HG03175 (cell line): ENCODE results near the gene SMU1.

Source experiments
- ATAC-seq: cut with Tn5 transposase; IDR thresholded peaks from one replicate; pipeline ENCODE4 v1.9.1; 2021; ENCODE audit warnings: mild to moderate bottlenecking, moderate library complexity; ENCODE audit not compliant: unreplicated experiment

Gene SMU1

GRCh38 chr9:33049680-33050361, 26.7 kb downstream of the SMU1 start:
- ATAC-seq, result peak; percentile 74

DNA sequence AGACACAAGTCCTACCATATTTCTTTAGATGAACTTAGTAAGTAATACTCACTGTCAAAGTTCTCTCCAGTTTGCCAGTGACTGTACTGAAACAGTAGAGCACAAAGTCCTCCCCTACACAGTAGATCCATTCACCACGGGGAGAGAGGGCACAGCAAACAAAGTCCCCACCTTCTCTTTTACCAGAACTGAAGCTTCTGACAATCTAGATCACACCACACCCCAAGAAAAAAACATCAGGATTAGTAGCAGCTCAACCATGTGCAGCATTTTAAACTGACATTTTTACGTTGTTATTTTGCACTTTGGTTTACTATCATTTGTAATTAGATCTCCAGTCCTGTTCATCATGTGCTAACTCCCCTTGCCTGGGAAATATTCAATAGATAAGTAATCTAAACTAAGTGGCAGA, 28.4 kb downstream of the SMU1 start:
- ATAC-seq, result no peak

GRCh38 chr9:33046061-33046460, 30.4 kb downstream of the SMU1 start:
- no peak for ATAC-seq

DNA sequence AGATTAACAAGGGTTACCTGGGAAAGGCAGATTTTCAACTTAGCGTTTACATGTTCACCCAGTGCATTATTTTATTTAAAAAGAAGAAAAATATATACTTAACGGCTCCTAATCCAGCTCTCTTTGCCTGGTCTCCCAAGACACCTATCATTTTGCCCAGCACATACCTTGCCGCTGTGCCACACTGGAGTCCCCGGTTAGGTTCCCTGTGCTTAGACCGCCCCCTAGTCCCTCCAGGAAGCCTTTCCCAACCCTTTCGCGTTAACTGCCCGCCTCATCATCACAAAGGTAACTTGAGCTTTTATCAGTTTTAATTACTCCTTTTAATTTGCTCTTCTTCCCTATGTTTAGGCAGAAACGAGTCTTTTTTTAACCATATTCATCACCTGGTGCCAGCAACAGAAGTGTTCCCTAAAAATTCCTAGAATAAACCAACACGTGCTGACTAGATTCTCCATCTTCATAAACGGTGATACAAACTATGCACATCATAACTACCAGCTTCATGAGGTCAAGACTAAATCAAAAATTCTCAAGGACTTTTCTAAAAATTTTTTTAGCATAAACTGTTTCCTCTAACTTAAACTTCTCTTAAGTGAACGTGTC, 31.7 kb downstream of the SMU1 start:
- peak; percentile 3 for ATAC-seq

DNA sequence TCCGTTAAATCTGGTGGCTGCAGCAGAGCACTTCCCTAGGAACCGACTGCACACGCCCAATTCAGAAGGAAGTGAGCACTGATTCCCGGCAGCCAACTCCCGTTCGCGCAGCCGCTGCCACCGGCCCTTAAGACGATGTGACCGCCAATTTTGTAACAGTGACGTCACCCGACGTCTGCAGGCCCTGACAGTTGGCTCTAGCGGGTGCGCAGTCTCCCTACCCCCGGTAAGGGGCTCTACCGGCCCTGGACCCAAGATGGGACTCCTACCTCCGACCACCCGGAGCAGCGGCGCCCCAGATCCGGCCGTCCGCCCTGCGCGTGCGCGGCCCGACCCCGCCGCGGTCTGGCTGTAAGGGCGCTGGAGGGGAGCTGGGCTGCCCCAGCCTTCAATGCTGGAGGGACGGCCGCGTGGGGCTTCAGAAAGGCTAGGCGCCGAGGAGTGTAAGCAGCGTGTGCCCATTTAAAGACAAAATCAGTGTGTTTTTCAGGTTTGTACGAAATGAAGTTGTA, 32.3 kb downstream of the SMU1 start:
- ATAC-seq, result peak; percentile 83

GRCh38 chr9:33043671-33044070, 32.8 kb downstream of the SMU1 start:
- no peak for ATAC-seq

- no peak for ATAC-seq
Measured at GRCh38 chr9:33042473-33042872, 34.0 kb downstream of the SMU1 start.

DNA sequence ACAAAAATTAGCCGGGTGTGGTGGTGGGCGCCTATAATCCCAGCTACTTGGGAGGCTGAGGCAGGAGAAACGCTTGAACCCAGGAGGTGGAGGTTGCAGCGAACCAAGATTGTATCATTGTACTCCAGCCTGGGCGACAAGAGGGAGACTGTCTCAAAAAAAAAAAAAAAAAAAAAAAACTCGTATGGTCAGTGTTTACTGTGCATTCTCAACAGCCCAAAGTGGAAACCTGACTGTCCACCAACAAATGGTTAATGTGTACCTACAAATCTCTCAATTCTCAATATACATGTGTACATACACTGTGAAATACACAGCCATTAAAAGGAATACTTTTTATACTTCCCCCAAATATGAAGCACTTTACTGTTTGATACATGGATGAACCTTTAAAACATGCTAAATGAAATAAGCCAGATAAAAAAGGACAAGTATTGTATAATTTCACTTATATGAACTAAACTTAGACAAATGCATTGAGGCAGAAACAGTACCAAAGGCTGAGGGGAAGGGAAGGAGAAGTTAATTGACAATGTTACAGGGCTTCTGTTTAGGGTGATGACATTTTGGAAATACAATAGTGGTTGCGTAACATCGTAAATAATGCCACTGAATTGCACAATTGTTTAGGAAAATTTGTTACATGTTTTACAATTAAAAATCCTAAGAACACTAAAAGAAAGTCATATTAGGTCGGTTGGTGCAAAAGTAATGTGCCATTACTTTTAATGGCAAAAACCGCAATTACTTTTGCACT, 34.9 kb downstream of the SMU1 start:
- no peak for ATAC-seq

DNA sequence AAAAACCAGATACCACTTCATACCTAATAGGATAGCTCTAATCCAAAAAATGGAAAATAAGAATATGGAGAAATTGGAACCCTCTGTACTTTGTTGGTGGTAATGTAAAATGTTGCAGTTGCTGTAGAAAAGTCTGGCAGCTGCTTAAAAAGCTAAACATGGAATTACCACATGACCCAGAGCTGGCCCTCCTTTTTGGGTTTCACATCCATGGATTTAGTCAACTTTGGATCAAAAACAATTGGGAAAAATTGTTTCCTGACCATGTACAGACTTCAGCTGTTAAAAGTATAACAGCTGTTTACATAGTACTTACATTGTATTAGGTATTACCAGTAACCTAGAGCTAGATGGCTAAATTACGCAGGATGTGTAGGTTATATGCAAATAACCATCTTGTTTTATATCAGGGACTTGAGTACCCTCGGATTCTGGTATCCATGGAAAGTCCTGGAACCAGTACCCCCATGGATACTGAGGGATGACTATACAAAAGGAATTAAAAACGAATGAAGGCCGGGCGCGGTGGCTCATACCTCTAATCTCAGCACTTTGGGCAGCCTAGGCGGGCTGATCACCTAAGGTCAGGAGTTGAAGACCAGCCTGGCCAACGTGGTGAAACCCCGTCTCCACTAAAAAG, 35.6 kb downstream of the SMU1 start:
- no peak for ATAC-seq

- no peak for ATAC-seq
Measured at GRCh38 chr9:33032865-33033264, 43.6 kb downstream of the SMU1 start.

GRCh38 chr9:33032292-33032691, 44.2 kb downstream of the SMU1 start:
- no peak for ATAC-seq

GRCh38 chr9:33030285-33030684, 46.2 kb downstream of the SMU1 start:
- ATAC-seq, result no peak

DNA sequence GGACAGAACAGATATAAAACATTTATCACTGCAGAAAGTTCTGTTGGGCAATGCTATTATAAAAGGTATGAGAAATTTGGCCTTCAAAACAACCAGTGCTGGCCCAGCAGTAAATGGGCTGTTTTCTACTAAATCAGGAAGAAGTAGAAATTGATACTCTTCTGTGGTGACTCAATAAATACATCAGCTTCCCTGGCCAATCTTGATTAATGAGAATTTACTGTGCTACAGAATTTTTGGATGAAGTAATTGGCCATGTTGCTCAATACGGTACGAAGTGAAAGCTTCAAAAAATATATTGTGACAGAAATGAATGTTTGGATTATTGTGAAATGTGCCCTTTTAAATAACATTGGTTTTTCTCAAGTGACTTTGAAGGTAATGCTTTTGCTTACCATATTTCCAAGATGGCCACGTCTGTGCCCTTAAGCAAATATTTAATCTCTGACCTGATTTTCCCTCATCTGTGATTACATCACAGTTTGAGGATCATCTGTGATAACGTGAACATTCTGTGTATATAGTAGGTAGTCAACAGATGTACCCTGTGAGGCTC, 47.2 kb downstream of the SMU1 start:
- no peak for ATAC-seq

DNA sequence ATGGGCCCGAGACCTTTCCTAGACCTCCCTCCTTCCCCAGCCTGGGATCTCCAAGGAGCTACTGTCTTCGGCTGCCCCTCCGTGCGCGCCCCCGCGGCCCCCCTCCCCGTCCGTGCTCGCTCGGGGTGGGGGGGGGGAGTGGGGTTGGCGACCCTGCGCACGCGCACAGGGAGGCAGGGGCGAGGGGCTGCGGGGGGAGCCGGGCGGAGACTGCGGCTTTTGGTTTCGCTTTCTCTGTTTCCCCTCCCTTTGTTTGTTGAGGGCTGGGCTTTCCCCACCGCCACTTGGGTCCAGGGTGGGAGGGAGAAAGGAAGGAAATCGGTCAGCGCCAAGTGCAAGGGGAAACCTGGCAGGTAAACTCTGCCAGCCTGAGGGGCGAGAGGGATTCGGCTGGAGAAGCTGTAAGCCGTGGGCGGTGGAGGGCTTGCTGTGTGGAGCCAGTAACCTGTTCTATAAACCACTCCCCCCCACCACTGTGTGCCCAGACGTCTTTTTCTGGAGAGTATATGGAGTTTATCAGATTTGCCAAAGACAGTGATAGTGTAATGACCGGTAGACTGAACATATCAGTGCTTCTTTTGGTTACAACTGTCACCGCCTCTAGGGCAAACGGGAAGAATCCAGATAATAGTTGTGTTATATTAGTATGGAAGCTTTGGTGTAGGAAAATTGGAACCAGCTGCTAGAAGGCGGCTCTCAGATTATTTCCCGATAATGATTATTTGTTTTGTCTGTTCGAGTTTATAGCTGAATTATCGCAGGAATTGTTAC, 50.7 kb downstream of the SMU1 start:
- ATAC-seq, result peak; percentile 28

GRCh38 chr9:33024966-33025571, 51.4 kb downstream of the SMU1 start, which contains the start of gene DNAJA1:
Gene DNAJA1 (plus strand): TSS chr9:33025273. CDS start chr9:33026485, 1,212 bp downstream.
- peak; percentile 91 for ATAC-seq

DNA sequence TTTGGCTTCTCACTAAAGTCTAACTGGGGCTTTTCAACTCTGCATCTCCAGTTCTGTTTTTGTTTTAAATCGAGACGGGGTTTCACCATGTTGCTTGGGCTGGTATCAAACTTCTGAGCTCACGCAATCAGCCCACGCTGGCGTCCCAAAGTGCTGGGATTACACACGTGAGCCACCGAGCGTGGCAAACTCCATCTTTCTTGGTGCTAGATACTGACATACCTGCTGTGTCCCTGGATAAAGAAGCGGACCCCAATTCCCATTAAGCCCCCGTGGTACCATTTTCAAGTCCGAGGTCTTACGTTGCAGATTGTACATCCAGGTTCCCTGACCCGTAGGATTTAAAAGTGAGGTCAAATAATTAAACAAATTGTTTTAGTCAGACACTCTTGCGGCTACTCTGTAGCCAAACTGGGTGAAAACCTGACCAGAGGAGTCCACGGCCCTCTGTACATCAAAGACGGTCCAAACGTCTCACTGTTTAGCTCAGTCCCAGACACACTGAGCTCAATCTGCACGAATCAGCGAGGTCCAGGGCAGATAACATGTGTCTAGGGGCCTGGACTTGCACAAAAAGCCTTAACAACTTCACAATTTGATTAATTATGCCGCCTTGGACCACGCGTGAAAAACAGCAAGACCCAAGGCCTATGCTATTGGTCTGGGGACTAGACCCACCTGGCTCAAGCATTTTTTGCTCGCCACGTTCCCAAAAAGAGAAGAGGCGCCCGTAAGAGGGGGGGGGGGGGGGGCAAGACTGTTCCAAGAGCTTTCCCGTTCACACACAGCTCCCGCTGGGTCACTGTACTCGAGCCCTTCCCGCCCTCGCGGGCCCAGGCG, 52.1 kb downstream of the SMU1 start:
- ATAC-seq, result peak; percentile 25

DNA sequence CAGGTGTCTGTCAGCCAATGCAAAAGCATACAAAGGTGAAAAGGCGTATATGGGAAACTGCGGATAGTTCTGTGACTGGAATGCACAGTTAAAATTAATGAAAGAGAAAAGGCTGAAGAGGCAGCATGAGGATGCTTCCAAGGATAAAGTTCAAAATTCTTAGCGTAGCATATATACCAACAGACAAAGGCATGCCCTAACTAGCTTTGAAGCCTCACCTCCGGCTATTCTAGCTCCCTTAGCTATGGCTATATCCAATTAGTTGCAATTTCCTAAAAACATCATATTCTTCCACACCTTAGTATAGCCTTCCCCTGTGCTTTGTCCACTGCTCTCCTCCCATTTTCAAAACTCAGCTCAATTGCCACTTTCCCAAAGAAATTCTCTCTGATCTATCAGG, 52.8 kb downstream of the SMU1 start:
- no peak for ATAC-seq

GRCh38 chr9:33022755-33023154, 53.7 kb downstream of the SMU1 start:
- ATAC-seq, result no peak

DNA sequence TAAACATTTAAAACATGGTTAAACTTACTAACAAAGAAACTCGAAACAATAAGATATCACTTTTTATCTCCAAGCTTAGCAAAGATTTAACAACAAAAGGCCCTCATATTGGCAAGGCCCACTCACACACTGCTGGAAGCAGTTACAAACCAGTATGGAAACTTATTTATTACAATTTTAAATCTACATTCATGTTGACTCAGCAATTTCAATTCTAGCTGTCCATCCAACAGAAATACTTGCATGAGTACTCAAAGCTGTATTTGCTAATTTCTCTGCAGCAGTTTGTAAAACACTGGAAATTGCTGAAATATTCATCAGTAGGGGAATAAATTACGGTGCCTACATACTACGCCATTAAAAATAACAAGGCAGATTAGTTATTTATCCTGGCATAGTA, 54.2 kb downstream of the SMU1 start:
- no peak for ATAC-seq
